Measurements from ENCODE around the gene DTX2. TPM values are rescaled to one million over a fixed set of nuclear protein-coding genes. Genes with fewer than 3 reads are reported as not detected.
"Not testable (repeated sequence)": the region's sequence is repeated elsewhere in the genome, so short reads cannot be mapped to it uniquely, and the experiment has no call there.

Gene DTX2
- total and polyA plus RNA-seq, 2 donors (not counting 1 experiment from before 2014, with no cell fraction given), result 36.4 to 66.9 TPM

DNA sequence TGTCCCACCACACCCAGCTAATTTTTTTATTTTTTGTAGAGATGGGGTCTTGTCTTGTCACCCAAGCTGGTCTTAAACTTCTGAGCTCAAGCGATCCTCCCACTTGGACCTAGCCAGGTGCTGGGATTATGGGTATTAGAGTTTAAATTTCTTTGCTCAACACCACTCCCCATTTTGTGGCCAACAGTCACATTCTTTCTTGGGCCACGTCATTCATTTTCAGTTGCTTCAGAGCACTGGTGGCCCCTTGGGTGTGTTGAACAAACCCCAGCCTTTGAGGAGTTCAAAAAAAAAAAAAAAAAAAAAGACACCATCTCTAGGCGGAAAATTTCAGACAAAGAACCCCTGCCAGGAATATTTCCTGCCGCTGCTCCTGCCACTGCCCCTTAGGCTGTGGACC lies 4.5 kb upstream of the DTX2 start:
- DNase-seq; H3K27ac Mint-ChIP-seq; H3K9ac ChIP-seq (ENCODE audit: low read length); H3K27me3 Mint-ChIP-seq; H3K9me3 ChIP-seq (ENCODE audit: control extremely low read depth in 1 of 3, control insufficient read depth in 2 of 3, insufficient read depth in 1 of 3, low read length in 2 of 3); H3K4me1 ChIP-seq (ENCODE audit: control insufficient read depth in 2 of 2, insufficient read depth in 2 of 2, low read length in 2 of 2); H3K4me1 Mint-ChIP-seq; H3K4me3 ChIP-seq (ENCODE audit: control extremely low read depth in 1 of 5, extremely low read depth in 1 of 5, insufficient read depth in 1 of 5, low read depth in 2 of 5, low read length in 4 of 5); intact Hi-C loops (cut with micrococcal nuclease); H3K4me3 Mint-ChIP-seq; ATAC-seq (ENCODE audit: low read depth); H2AFZ ChIP-seq (ENCODE audit: insufficient read depth, low read depth, low read length, poor library complexity, severe bottlenecking); CTCF ChIA-PET; H4K20me1 ChIP-seq (ENCODE audit: control insufficient read depth, insufficient read depth, low read length, poor library complexity, severe bottlenecking); H3K27ac ChIP-seq (ENCODE audit: low read length in 2 of 2); H3K9me3 Mint-ChIP-seq (ENCODE audit: insufficient read depth); POLR2A ChIA-PET; H3K79me2 ChIP-seq (ENCODE audit: control insufficient read depth, insufficient read depth, low read length); H3K36me3 ChIP-seq (replicated peaks in 1 of 2; ENCODE audit: control extremely low read depth in 1 of 2, control insufficient read depth in 1 of 2, extremely low read depth in 1 of 2, insufficient read depth in 2 of 2, low read length in 1 of 2); H3K27me3 ChIP-seq (replicated peaks in 1 of 4; ENCODE audit: control extremely low read depth in 1 of 4, control insufficient read depth in 3 of 4, insufficient read depth in 4 of 4, low read length in 3 of 4); H3K4me2 ChIP-seq (replicated peaks; ENCODE audit: low read depth, low read length, poor library complexity, severe bottlenecking): not testable (repeated sequence)
- no CpG with 5 or more reads among the region's 4 CpGs for WGBS (ENCODE audit: insufficient coverage)

DNA sequence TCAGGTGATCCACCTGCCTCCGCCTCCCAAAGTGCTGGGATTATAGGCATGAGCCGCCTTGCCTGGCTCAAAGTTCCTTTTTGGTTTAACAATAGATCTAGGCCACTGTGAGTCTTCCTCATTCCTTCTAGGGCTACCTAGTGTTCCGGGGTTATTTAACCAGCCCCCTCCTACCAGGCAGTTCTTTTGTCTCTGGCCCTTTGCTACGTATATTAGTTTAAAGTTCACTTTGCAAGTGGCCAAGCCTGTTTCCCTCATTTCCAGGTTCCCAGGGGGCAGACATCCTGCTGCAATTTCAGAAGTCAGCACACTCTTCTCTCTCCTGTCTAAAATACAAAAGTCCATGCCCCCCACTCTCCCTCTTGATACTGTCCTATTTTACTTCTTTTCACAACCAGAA lies 3.0 kb upstream of the DTX2 start:
- not testable (repeated sequence) for H3K4me3 Mint-ChIP-seq

DNA sequence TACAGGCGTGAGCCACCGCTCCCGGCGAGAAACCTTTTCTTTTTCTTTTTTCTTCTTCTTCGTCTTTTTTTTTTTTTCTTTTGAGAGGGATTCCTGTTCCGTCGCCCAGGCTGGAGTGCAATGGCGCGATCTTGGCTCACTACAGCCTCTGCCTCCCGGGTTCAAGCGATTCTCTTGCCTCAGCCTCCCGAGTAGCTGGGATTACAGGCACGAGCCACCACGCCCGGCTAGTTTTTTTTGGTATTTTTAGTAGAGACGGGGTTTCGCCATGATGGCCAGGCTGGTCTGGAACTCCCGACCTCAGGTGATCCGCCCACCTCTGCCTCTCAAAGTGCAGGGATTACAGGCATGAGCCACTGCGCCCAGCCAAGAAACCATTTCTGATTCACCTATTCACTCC lies 742 bp upstream of the DTX2 start:
- H3K79me2 ChIP-seq (ENCODE audit: control insufficient read depth, insufficient read depth, low read length); H4K20me1 ChIP-seq (ENCODE audit: control insufficient read depth, insufficient read depth, low read length, poor library complexity, severe bottlenecking); H3K4me1 Mint-ChIP-seq; H3K27me3 Mint-ChIP-seq; H2AFZ ChIP-seq (ENCODE audit: insufficient read depth, low read depth, low read length, poor library complexity, severe bottlenecking); DNase-seq; H3K36me3 ChIP-seq (replicated peaks in 1 of 2; ENCODE audit: control extremely low read depth in 1 of 2, control insufficient read depth in 1 of 2, extremely low read depth in 1 of 2, insufficient read depth in 2 of 2, low read length in 1 of 2); CTCF ChIA-PET; H3K27ac ChIP-seq (ENCODE audit: low read length in 2 of 2); H3K4me3 ChIP-seq (ENCODE audit: control extremely low read depth in 1 of 5, extremely low read depth in 1 of 5, insufficient read depth in 1 of 5, low read depth in 2 of 5, low read length in 4 of 5); H3K27me3 ChIP-seq (replicated peaks in 1 of 4; ENCODE audit: control extremely low read depth in 1 of 4, control insufficient read depth in 3 of 4, insufficient read depth in 4 of 4, low read length in 3 of 4); H3K9ac ChIP-seq (ENCODE audit: low read length); POLR2A ChIA-PET; intact Hi-C loops (cut with micrococcal nuclease); H3K9me3 Mint-ChIP-seq (ENCODE audit: insufficient read depth); H3K9me3 ChIP-seq (ENCODE audit: control extremely low read depth in 1 of 3, control insufficient read depth in 2 of 3, insufficient read depth in 1 of 3, low read length in 2 of 3); ATAC-seq (ENCODE audit: low read depth); H3K4me2 ChIP-seq (replicated peaks; ENCODE audit: low read depth, low read length, poor library complexity, severe bottlenecking); H3K27ac Mint-ChIP-seq; H3K4me1 ChIP-seq (ENCODE audit: control insufficient read depth in 2 of 2, insufficient read depth in 2 of 2, low read length in 2 of 2); H3K4me3 Mint-ChIP-seq: not testable (repeated sequence)
- 100% methylated on average over 2 of the region's 20 CpGs for WGBS (ENCODE audit: insufficient coverage)

More for the DNA sequence above, 3.0 kb upstream of the DTX2 start:
- H3K27me3 Mint-ChIP-seq; H3K9me3 Mint-ChIP-seq (ENCODE audit: insufficient read depth); POLR2A ChIA-PET; H3K27me3 ChIP-seq (replicated peaks in 1 of 4; ENCODE audit: control extremely low read depth in 1 of 4, control insufficient read depth in 3 of 4, insufficient read depth in 4 of 4, low read length in 3 of 4); H3K27ac ChIP-seq (ENCODE audit: low read length in 2 of 2); H2AFZ ChIP-seq (ENCODE audit: insufficient read depth, low read depth, low read length, poor library complexity, severe bottlenecking); H3K36me3 ChIP-seq (replicated peaks in 1 of 2; ENCODE audit: control extremely low read depth in 1 of 2, control insufficient read depth in 1 of 2, extremely low read depth in 1 of 2, insufficient read depth in 2 of 2, low read length in 1 of 2); H3K4me1 ChIP-seq (ENCODE audit: control insufficient read depth in 2 of 2, insufficient read depth in 2 of 2, low read length in 2 of 2); H3K4me2 ChIP-seq (replicated peaks; ENCODE audit: low read depth, low read length, poor library complexity, severe bottlenecking); H3K4me1 Mint-ChIP-seq; H3K79me2 ChIP-seq (ENCODE audit: control insufficient read depth, insufficient read depth, low read length); H3K9me3 ChIP-seq (ENCODE audit: control extremely low read depth in 1 of 3, control insufficient read depth in 2 of 3, insufficient read depth in 1 of 3, low read length in 2 of 3); DNase-seq; intact Hi-C loops (cut with micrococcal nuclease); ATAC-seq (ENCODE audit: low read depth); H3K9ac ChIP-seq (ENCODE audit: low read length); CTCF ChIA-PET; H3K4me3 ChIP-seq (ENCODE audit: control extremely low read depth in 1 of 5, extremely low read depth in 1 of 5, insufficient read depth in 1 of 5, low read depth in 2 of 5, low read length in 4 of 5); H4K20me1 ChIP-seq (ENCODE audit: control insufficient read depth, insufficient read depth, low read length, poor library complexity, severe bottlenecking); H3K27ac Mint-ChIP-seq: not testable (repeated sequence)
- no CpG with 5 or more reads among the region's 4 CpGs for WGBS (ENCODE audit: insufficient coverage)

DNA sequence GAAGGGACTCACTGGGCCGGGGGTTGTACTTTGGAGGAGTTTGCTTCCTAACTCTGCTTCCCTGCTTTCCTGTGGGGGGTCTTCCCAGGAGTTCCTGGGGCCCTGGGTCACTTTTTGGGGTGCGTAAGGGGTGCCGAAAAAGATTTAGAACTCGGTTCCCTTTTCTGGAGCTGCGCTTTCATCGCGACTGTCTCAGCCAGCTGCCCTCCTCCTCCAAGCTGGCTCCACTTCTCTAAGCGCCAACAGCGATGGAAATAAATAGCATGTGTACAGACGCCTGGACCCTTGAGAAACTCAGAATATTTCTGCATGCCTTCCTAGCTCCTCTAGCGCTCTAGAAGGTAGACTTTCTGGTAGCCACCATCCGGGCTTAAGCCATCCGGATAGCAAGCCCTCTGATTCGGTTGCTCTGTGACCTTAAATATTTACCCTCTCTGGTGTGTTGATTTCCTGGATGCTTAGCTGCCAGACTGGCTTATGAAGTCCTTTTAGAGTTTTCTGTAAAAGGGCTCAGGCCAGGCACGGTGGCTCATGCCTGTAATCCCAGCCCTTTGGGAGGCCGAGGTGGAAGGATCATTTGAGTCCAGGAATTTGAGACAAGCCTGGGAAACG lies 868 bp downstream of the DTX2 start:
- no CpG with 5 or more reads among the region's 17 CpGs for WGBS (ENCODE audit: insufficient coverage)
- not testable (repeated sequence) for H3K27ac Mint-ChIP-seq; H3K4me1 ChIP-seq (ENCODE audit: control insufficient read depth in 2 of 2, insufficient read depth in 2 of 2, low read length in 2 of 2)

More for the DNA sequence above, 868 bp downstream of the DTX2 start:
- H3K27ac ChIP-seq (ENCODE audit: low read length in 2 of 2); H3K36me3 ChIP-seq (replicated peaks in 1 of 2; ENCODE audit: control extremely low read depth in 1 of 2, control insufficient read depth in 1 of 2, extremely low read depth in 1 of 2, insufficient read depth in 2 of 2, low read length in 1 of 2); H4K20me1 ChIP-seq (ENCODE audit: control insufficient read depth, insufficient read depth, low read length, poor library complexity, severe bottlenecking); H3K4me3 ChIP-seq (ENCODE audit: control extremely low read depth in 1 of 5, extremely low read depth in 1 of 5, insufficient read depth in 1 of 5, low read depth in 2 of 5, low read length in 4 of 5); H3K9me3 Mint-ChIP-seq (ENCODE audit: insufficient read depth); ATAC-seq (ENCODE audit: low read depth); H3K4me3 Mint-ChIP-seq; H3K27me3 Mint-ChIP-seq; H3K9me3 ChIP-seq (ENCODE audit: control extremely low read depth in 1 of 3, control insufficient read depth in 2 of 3, insufficient read depth in 1 of 3, low read length in 2 of 3); H3K9ac ChIP-seq (ENCODE audit: low read length); H3K4me1 Mint-ChIP-seq; DNase-seq; H3K27me3 ChIP-seq (replicated peaks in 1 of 4; ENCODE audit: control extremely low read depth in 1 of 4, control insufficient read depth in 3 of 4, insufficient read depth in 4 of 4, low read length in 3 of 4); CTCF ChIA-PET; H3K79me2 ChIP-seq (ENCODE audit: control insufficient read depth, insufficient read depth, low read length); POLR2A ChIA-PET; H2AFZ ChIP-seq (ENCODE audit: insufficient read depth, low read depth, low read length, poor library complexity, severe bottlenecking); H3K4me2 ChIP-seq (replicated peaks; ENCODE audit: low read depth, low read length, poor library complexity, severe bottlenecking); intact Hi-C loops (cut with micrococcal nuclease): not testable (repeated sequence)

Measured in B cell (primary cell).